GM18498 (cell line): ENCODE results near the gene CCDC88A.
"Not testable (repeated sequence)": the region's sequence is repeated elsewhere in the genome, so short reads cannot be mapped to it uniquely, and the experiment has no call there.

Source experiments
- ATAC-seq: cut with Tn5 transposase; IDR thresholded peaks from one replicate; pipeline ENCODE4 v1.9.1; 2021; ENCODE audit warnings: mild to moderate bottlenecking, moderate library complexity; ENCODE audit not compliant: unreplicated experiment

Gene CCDC88A, protein sequence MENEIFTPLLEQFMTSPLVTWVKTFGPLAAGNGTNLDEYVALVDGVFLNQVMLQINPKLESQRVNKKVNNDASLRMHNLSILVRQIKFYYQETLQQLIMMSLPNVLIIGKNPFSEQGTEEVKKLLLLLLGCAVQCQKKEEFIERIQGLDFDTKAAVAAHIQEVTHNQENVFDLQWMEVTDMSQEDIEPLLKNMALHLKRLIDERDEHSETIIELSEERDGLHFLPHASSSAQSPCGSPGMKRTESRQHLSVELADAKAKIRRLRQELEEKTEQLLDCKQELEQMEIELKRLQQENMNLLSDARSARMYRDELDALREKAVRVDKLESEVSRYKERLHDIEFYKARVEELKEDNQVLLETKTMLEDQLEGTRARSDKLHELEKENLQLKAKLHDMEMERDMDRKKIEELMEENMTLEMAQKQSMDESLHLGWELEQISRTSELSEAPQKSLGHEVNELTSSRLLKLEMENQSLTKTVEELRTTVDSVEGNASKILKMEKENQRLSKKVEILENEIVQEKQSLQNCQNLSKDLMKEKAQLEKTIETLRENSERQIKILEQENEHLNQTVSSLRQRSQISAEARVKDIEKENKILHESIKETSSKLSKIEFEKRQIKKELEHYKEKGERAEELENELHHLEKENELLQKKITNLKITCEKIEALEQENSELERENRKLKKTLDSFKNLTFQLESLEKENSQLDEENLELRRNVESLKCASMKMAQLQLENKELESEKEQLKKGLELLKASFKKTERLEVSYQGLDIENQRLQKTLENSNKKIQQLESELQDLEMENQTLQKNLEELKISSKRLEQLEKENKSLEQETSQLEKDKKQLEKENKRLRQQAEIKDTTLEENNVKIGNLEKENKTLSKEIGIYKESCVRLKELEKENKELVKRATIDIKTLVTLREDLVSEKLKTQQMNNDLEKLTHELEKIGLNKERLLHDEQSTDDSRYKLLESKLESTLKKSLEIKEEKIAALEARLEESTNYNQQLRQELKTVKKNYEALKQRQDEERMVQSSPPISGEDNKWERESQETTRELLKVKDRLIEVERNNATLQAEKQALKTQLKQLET (N-terminal part only)

DNA sequence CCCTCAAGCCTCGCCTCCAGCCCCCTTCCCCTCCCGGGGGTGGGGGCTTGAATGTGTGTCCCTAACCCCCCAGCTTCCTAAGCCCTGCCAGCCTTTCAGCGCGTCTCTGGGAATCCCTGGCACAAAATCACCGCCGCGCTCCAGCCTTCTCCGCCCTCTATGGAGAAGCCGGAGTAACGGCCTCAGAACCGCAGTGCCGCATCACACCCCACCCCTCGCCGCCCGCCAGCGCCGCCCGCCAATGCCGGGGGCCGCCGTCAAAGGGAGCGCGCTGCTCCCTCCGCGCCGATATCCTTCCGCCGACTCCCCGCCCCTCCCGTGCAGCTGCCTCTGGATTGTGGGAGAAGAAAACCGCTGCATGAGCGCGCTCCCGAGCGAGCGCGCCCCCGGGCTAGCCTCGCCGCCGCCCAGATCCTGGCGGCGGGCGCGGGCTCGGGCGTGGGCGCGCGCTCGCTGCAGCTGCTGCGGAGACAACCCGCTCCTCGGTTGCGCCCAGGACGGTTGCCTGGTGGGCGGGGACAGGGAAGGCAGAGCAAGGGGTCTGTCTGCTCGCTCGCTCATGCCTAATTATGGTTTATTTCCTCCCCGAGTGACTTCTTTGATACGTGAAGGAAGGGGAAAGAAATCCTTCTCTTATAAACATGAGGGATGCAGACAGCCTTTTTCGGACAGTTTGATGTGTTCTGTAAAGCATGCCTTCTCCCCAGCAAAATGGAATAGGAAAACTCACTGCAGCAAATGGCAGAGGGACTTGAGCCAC, at the start of gene CCDC88A:
CCDC88A (minus strand) TSS at position 178 of the 760 bp plus-strand sequence. CDS start 777 bp downstream, outside the sequence.
- ATAC-seq, result peak; percentile 83

DNA sequence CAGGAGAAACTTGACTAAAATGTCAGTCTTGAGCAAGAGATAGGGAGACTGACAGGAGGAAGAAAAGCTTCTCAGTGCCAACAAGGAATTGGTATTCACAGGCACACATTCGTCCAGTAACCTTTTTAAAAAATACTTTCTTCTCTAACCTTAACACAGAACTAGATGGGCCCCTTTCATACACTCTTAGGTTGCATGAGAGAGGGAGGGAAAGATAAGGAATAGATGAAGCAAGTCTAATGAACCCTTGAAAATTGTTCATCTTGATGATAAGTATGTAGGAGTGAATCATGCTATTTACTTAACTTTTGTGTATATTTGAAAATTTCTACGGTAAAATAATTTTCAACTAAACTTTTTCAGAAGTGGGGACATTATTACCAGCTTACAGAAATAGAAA, 42.0 kb upstream of the CCDC88A start:
- ATAC-seq, result no peak

DNA sequence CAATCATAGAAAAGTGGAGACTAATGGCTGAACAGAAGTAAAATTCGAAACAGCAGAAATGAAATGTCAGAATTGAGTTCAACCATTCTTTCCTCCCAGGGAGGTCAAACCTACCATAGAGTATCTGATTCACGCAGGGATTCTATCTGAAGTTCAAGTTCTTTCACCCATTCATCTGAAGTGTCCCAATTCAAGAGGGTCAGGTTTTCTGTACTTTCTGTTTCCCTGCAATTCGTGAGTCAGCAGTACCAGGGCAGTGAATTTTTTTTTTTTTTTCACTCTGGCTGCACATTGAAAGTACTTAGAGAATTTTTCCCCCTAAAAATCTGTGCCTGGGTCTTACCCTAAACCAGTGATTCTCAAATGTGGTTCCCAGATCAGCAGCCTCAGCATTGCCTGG, 40.9 kb upstream of the CCDC88A start:
- ATAC-seq, result no peak

DNA sequence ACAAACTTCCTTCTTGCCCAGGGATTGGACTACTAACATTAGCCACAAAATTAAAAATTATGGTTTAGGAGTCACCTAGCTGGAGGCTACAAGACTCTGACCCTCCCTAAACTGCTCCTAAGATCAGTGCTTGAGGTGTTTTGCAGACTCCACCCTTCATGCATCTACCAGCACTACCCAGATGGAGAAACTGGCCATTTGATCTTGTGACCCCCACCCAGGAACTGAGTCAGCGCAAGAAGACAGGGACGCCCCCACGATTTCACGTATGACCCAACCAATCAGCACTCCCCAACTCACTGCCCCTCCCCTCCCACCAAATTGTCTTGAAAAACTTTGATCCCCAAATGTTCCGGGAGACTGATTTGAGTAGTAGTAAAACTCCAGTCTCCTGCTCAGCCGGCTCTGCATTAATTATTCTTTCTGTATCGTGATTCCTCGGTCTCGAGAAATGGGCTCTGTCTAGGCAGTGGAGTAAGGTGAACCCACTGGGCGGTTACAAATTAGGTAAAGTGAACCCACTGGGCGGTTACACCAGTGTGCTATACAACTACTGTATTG, 40.1 kb upstream of the CCDC88A start:
- no peak for ATAC-seq

DNA sequence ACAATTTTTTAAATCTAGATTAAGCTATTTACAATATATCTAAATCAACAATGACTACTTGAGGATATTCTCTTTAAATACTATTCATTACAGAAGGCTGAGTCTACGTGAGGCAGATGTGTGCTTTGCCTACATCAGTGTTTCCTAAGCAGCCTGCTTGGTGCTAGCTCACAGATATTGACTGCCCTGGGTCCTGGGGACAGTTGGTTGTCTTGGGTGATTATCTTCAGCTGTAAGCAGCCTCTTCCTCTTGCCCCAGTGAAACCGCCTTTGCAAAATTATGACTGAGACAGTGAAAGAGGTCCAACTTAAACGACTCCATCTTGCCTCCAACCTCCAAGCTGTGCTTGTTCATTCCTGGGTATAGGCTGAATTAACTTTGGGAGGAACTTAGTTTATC, 39.6 kb upstream of the CCDC88A start:
- no peak for ATAC-seq

DNA sequence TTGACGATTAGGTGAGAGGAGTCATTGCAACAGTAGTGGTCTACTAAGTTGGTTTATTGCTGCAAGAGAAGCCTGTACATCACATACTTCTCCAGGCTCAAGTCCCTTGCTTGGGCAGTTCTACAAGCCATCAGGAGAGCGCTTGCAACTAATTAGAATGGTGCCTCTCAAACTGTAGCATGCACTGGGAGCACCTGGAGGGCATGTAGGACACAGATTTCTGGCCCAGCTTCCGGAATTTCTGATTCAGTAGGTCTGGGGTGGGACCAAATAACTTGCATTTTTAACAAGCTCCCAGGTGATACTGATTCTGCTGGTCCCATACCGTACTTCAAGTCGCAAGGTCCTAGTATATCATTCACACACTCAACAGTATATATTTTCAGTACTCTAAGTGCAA, 34.5 kb upstream of the CCDC88A start:
- no peak for ATAC-seq

DNA sequence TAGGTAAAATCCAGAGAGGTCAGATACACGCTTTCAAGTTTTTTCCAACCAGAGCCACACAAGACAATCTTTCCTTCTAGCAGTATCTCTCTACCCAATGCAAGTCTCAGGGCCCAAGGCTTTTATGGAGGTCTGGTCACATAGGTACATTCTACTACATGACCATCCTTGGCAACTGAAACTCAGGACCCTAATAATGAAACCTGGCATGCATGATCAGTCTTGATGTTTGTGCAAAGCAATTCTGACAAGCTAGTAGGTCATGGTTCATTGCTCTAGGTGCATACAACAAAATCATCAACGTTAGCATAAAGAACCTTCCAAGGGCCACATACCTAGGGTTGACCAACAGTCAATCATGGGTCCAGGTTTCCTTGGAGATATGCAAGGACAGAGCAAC, 33.2 kb upstream of the CCDC88A start:
- ATAC-seq, result peak; percentile 50

DNA sequence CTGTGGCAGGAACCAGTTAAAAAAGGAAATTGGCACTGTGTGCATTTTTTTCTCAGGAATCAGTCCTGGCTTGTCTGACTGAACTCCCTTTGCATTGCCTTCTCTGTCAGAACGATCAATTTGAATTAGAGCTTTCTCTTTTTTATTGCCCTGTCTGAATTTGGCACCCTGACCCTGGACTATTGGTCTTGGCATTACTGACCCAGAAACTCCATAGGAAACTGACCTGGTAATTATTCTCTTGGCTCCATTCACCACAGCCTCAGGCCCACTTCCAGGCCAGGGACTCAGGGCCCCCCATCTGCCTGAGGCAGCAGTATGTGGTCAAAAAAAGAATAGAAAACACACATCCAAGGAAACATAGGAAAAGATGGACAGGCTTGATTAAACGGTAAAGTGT, 32.0 kb upstream of the CCDC88A start:
- ATAC-seq, result no peak

DNA sequence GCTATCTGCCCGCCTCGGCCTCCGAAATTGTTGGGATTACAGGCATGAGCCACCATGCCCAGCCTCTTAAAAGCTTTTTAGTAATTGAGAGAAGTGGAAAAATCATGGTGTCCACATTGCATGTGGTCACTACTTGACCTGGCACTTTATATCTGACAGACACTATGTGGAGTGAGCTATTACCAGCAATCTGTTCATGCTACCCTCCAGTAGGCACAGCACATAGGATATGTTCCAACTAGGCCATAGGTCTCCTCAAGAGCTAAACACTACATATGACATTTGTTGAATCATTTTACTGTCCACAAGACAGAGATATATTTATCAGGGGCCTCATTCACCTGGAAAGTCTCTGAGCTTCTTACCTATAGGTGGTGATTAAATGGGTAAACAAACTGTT, 30.4 kb upstream of the CCDC88A start:
- ATAC-seq, result not testable (repeated sequence)

DNA sequence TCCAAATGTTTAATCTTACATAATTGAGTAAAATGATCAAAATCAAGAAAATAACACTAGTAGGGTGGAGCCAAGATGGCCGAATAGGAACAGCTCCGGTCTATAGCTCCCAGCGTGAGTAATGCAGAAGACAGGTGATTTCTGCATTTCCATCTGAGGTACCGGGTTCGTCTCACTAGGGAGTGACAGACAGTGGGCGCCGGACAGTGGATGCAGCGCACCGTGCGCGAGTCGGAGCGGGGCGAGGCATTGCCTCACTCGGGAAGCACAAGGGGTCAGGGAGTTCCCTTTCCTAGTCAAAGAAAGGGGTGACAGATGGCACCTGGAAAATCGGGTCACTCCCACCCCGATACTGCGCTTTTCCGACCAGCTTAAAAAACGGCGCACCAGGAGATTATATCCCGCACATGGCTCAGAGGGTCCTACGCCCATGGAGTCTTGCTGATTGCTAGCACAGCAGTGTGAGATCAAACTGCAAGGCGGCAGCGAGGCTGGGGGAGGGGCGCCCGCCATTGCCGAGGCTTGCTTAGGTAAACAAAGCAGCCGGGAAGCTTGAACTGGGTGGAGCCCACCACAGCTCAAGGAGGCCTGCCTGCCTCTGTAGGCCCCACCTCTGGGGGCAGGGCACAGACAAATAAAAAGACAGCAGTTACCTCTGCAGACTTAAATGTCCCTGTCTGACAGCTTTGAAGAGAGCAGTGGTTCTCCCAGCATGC, 22.5 kb upstream of the CCDC88A start:
- not testable (repeated sequence) for ATAC-seq

DNA sequence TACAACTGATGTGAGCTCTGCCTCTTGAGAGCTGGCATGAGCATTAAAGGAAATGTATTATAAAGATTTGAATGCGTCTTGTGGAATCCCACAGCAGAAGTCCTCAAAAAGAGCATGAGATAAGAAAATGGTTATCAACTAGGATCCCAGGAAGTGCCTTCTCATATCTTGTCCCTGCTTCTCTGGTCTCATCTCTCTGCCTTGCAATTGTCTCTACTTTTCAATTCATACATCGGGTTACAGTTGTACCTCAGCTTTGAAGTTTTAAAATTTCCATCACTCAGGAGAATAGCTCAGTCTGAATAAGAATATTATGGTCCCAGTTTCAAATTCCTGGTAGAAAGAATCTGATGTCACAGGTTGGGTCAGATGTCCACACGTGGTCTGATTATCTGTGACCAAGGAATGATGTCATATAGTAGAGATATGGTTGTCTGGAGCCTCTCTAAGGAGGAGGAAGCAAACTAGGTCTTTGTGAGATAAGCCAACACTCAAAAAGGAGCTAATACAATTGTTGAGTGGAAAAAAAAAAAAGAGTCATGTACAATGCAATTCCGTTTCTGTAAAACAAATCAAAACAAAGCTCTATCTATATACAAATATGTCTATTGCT, 21.7 kb upstream of the CCDC88A start:
- no peak for ATAC-seq

DNA sequence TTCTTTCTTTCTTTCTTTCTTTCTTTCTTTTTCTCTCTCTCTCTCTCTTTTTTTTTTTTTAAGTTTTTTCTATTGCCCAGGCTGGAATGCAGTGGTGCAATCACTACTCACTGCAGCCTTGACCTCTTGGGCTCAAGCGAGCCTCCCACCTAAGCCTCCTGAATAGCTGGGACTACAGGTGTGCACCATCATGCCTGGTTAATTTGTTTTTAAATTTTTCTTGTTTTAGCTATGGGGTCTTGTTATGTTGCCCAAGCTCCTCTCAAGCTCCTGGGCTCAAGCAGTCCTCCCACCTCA, 19.4 kb upstream of the CCDC88A start:
- ATAC-seq, result no peak

DNA sequence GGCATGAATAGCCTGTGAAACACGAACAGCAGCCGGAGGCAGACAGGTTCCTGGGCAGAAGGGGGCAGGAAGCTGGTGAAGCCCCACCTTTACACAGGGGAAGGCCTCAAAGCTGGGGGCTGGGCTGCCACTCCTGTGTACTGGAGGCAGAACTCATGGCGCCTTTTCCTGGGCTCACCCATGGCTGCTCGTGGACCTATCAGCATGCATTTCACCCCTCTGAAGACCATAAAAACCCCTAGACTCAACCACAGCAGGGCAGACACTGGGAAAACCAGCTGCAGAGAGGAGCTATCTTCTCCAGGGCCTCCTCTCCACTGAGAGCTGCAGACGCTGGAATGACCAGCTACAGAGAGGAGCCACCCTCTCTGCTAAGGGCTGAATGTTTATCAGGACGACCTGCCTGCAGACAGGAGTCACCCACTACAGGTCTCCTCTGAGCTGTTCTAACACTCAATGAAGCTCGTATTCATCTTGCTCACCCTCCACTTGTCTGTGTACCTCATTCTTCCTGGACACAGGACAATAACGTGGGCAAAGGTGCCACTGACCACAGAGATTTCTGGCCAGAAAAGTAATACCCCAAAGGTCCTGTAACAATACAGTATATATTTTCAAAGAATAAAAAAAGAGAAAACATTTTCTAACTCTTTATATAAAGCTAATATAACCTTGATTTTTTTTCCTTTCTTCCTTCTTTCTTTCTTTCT, 18.9 kb upstream of the CCDC88A start:
- no peak for ATAC-seq

DNA sequence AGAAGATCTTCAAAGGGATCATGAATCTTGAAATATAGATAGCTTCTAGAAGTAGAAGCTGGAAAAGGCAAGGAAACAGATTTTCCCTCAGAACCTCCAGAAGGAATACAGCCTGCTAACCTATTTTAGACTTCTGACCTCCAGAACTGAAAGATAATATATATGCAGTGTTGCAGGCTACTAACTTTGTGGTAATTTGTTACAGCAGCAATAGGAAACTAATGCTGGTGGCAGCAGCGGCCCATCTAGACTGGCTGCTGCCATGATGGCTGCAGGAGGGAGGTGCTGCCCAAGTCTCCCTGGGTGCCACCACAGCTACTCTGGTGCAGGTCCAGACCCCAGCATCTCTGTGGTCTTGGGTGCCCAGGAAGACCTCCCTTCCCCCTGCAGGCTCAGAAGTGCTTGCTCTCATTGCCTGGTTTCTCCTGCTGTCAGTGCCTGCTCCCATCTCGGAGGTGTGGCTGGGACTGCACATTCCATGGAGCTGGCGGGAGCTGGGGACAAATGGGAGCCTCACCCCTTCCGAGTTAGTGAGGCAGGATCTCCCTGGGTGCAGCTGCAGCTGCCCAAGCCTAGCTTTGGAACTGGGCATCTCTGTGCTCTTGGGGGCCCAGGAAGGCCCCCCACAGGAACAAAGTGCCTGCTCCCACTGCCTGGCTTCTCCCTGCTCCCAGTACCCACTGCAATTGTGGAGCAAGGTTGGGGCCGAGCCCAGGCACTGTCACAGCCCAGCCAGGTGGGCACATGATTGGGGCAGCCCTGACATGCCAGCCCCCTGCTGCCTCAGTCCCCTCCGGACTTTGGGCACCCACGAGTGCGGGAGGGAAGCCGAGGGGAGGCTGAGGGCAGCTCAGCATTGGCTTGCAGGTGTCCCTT, 18.1 kb upstream of the CCDC88A start:
- ATAC-seq, result no peak

DNA sequence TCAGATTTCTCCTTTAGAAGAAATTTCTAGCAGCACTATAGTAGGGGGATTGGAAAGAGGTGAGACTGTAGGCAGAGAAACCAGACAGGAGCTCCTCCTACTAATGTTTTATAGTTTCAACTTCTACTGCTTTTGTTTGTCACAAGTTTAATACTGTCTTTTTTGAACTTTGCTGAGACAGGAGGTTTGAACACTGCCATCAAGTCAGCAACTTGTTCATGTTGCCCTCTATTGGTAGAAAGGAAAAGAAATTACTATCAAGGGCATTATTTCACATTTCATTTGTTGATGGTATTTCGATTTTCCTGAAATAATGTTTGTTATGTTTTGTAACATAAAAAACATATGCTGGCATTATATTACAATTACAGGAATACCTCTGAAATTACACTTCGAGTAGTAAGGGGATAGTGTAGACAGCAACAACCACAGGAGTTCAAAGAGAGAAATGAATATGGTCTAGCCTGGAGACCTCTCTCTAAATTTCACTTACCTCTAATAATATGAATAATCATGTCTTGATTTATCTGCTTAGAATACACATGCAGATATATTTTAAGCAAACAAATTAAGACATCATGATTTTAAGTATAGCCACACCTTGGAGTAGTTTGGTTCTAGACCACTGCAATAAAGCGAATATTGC, 12.4 kb upstream of the CCDC88A start:
- ATAC-seq, result peak; percentile 56

DNA sequence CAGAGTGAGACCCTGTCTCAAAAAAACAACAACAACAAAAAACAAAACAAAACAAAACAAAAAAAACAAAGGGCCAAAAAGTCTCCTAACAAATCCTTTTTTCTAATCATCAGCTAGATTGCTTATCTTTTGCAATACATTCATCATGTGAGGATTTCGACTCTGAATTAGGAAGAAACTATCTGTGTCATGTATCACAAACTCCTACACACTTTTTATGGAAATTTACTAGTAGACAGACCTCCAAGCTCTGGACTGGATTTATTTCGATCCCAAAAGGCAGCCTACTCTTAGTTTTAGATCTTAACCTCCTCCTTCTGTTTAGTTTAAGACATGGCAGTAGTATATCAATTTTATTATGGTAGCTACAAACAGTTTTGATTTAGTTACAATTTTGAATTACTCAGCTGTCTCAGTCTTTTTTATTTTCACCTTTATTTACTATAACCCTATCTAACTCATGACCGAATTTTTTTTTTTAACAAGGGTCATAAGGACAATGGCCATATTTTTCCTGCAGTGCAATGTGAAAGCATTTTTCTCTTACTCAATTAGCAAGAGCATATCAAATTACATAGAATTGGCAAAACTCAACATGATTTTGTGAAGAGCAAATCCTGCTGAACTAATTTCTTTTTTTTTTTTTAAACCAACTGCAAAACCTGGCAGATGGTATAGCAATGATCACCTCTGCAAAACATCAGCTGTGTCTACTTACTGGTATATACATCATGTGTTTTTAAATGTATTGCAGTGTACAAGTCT, 10.7 kb upstream of the CCDC88A start:
- ATAC-seq, result no peak

DNA sequence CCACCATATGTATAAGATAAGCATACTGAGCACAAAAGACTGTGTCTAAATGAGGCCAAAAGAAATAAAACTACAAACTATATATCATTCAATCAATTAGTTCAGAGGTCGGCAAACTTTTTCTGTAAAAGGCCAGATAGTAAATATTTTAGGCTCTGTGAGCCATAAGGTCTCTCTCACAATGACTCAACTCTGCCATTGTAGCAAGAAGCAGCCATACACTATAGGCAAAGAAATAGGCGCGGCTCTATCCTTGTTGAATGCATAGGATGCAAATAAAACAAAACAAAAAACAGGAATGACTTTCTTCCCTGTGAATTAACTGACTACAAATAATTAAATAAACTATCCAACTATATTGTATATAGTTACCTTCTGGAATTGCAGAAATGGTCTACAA, 8.6 kb upstream of the CCDC88A start:
- no peak for ATAC-seq
